HepG2 (cell line): ENCODE results near the gene BICRA. TPM values are rescaled to one million over a fixed set of nuclear protein-coding genes. Genes with fewer than 3 reads are reported as not detected.
"Not testable (repeated sequence)": the region's sequence is repeated elsewhere in the genome, so short reads cannot be mapped to it uniquely, and the experiment has no call there.

ENCODE experiments used
- ATAC-seq: fragments of 200-7000 bp; cut with Tn5 transposase; 3 replicates; pipeline ENCODE4 v1.9.1; 2020; ENCODE audit warnings: mild to moderate bottlenecking, moderate library complexity
- BruUV-seq: library from RNA; stranded (reverse); fragments of 400-500 nt; replicated peaks from 2 replicates; lab custom pipeline; 2021; lab: Mats Ljungman, UMichigan
- CTCF ChIA-PET: fragments of 300-600 bp; formaldehyde crosslinking; extraction: SDS; loops from one replicate; lab custom pipeline; 2021; ENCODE audit warnings: low total read pairs, inconsistent platforms, low intra/inter-chr PET ratio; lab: Yijun Ruan, JAX
- POLR2A ChIA-PET: fragments of 350-600 bp; sonication (Branson Sonifier 250); formaldehyde crosslinking; loops from one replicate; lab custom pipeline; 2020; ENCODE audit warnings: antibody characterized with exemption, inconsistent platforms; lab: Yijun Ruan, JAX
- DNase-seq: peaks from one replicate; pipeline ENCODE4 v3.0.0-alpha.2; 2015; ENCODE audit warnings: low spot score
- FAIRE-seq: peaks from 3 replicates; lab custom pipeline; 2011; peaks lifted over from hg19 to GRCh38; lab: Jason Lieb, UNC
- H2AFZ ChIP-seq: one replicate; pipeline ENCODE4 v1.6.1; 2011; ENCODE audit warnings: low read length, inconsistent platforms
- H3K27ac ChIP-seq: fragments of 300-600 bp; 3 replicates; pipeline ENCODE4 v1.8.0; 2011; ENCODE audit warnings: mixed run types, mild to moderate bottlenecking, mixed read lengths, low read length, inconsistent platforms; ENCODE audit not compliant: insufficient read depth; ENCODE audit errors: extremely low read length
- H3K27me3 ChIP-seq, 2 experiments: fragments of 200-600 bp in 1 of 2; 2 replicates in 1 of 2; 3 replicates in 1 of 2; pipeline versions ENCODE4 v1.6.0 to v1.8.0; 2011; ENCODE audit warnings: low read length in 2 of 2, mild to moderate bottlenecking in 2 of 2, moderate library complexity in 2 of 2, inconsistent platforms in 1 of 2; ENCODE audit not compliant: insufficient read depth in 2 of 2, control insufficient read depth in 1 of 2
- H3K36me3 ChIP-seq, 2 experiments: fragments of 200-600 bp in 1 of 2; replicated peaks in 1 of 2; 2 replicates in 1 of 2; 3 replicates in 1 of 2; pipeline versions ENCODE4 v1.5.1 to v1.8.0; 2011; ENCODE audit warnings: low read length in 2 of 2, inconsistent platforms in 1 of 2; ENCODE audit not compliant: insufficient read depth in 2 of 2, control insufficient read depth in 1 of 2
- H3K4me1 ChIP-seq: 2 replicates; pipeline ENCODE4 v1.5.1; 2012; ENCODE audit warnings: low read length, inconsistent platforms; ENCODE audit not compliant: insufficient read depth
- H3K4me2 ChIP-seq: 2 replicates; pipeline ENCODE4 v1.6.0; 2011; ENCODE audit warnings: low read depth, low read length, inconsistent platforms
- H3K4me3 ChIP-seq, 3 experiments: fragments of 200-600 bp in 1 of 3; sonication (generic), shearing (Covaris generic) in 1 of 3; replicated peaks in 1 of 3; 2 replicates each; pipeline ENCODE4 v1.5.1; 2011 to 2016; ENCODE audit warnings: low read length in 3 of 3, inconsistent platforms in 2 of 3, low read depth in 2 of 3, mild to moderate bottlenecking in 2 of 3, control low read depth in 1 of 3, mixed read lengths in 1 of 3; ENCODE audit not compliant: insufficient read depth in 1 of 3
- H3K79me2 ChIP-seq: one replicate; pipeline ENCODE4 v1.6.1; 2011; ENCODE audit warnings: low read length, inconsistent platforms; ENCODE audit not compliant: insufficient read depth
- H3K9ac ChIP-seq: 2 replicates; pipeline ENCODE4 v1.6.0; 2011; ENCODE audit warnings: mild to moderate bottlenecking, low read depth, low read length, inconsistent platforms; ENCODE audit not compliant: insufficient read depth
- H3K9me3 ChIP-seq: 2 replicates; pipeline ENCODE4 v1.5.1; 2012; ENCODE audit warnings: mild to moderate bottlenecking, low read length
- H4K20me1 ChIP-seq: 2 replicates; pipeline ENCODE4 v1.6.0; 2011; ENCODE audit warnings: inconsistent platforms, mild to moderate bottlenecking, low read length, moderate library complexity; ENCODE audit not compliant: insufficient read depth
- IKZF5 ChIP-seq: IDR thresholded peaks from 2 replicates; pipeline ENCODE4 v1.6.1; 2018; ENCODE audit warnings: missing genetic modification reagents, mild to moderate bottlenecking, missing compliant biosample characterization
- ZNF382 ChIP-seq: sonication (generic); formaldehyde crosslinking; IDR thresholded peaks from 2 replicates; pipeline ENCODE4 v1.5.0; 2020; ENCODE audit warnings: missing genetic modification reagents, mild to moderate bottlenecking, borderline replicate concordance
- ZNF605 ChIP-seq: sonication (generic); formaldehyde crosslinking; IDR thresholded peaks from 2 replicates; pipeline ENCODE4 v1.8.0; 2022; ENCODE audit warnings: mild to moderate bottlenecking, missing genetic modification reagents
- ZNF609 ChIP-seq: sonication (generic); formaldehyde crosslinking; IDR thresholded peaks from 2 replicates; pipeline ENCODE4 v1.4.0; 2020; ENCODE audit warnings: mild to moderate bottlenecking, missing genetic modification reagents, borderline replicate concordance
- WGBS: methylation state at CpG from one replicate; pipeline ENCODE4 v1.1.6; 2017; ENCODE audit warnings: low lambda C conversion rate; 5-methylcytosine and 5-hydroxymethylcytosine counted together
- in situ Hi-C: cut with HindIII; loops from 2 replicates; pipeline ENCODE4 v1.10.0; 2017; ENCODE audit warnings: low pct_unique_long_range_greater_than_20kb; ENCODE audit not compliant: extremely low pct_ligation_motif_present
- intact Hi-C: fragments of 100-400 bp; cut with micrococcal nuclease; formaldehyde crosslinking; loops from one replicate; pipeline ENCODE4 v1.10.0; 2022; ENCODE audit not compliant: unreplicated experiment
- polyA plus RNA-seq, 8 experiments: library from polyadenylated mRNA; depleted of rRNA in 3 of 8; stranded (reverse) in 7 of 8; unstranded in 1 of 8; fragments of >200 nt; fragmentation: Illumina TruSeq in 4 of 8; extraction: Trizol in 4 of 8; gene quantifications; 2 replicates each; pipeline versions ENCODE4 v1.2.1 to v1.2.3, GENCODE V29; 2011 to 2016; ENCODE audit warnings: low read depth in 4 of 8, missing spikeins in 1 of 8, mixed read lengths in 1 of 8; ENCODE audit not compliant: insufficient read depth in 1 of 8
- total RNA-seq, 5 experiments: library from RNA; depleted of rRNA; stranded (reverse); fragments of >200 nt; fragmentation: Illumina TruSeq; extraction: Trizol; gene quantifications; 2 replicates each; pipeline ENCODE4 v1.2.3, GENCODE V29; 2016; ENCODE audit warnings: low read depth in 1 of 5

The BICRA gene
- total and polyA plus RNA-seq, 2 of the 13 experiments (the other 11 are each of a cell fraction or from before 2014, with no cell fraction given), result 0.55 to 0.71 TPM

GRCh38 chr19:47713046-47714021, 104.4 kb downstream of the BICRA start, which contains the start of gene EHD2 (continued):
- 0 out of 2 replicates have a peak, but pooled peaks have one; percentile 27 for TF ChIP-seq IKZF5 (CRISPR knock-in tag)

- no peak overlapping the region for H3K4me2 ChIP-seq
- ATAC-seq, result no peak
- TF ChIP-seq ZNF609 (no peak), ZNF382 (peak; percentile 98), ZNF605 (CRISPR knock-in tag) (peak; percentile 66; the same call in 1 of the 2 replicates)
- TF ChIP-seq, all 625 proteins: peak for 2
- in situ Hi-C loops, result no loop called here
- Histone ChIP-seq H3K27ac (no peak overlapping the region), H3K9me3 (peaks cover 6% of the 10 kb centered on the region; the same call in 1 of the 2 replicates), H3K27me3 (peaks cover 0 to 13% of the 10 kb centered on the region in 2 experiments; a peak in 4 of 5 replicates), H4K20me1 (no peaks in the 10 kb centered on the region), H3K4me3 (no peak overlapping the region), H3K36me3 (no peaks in the 10 kb centered on the region), H2AFZ (no peak overlapping the region), H3K9ac (no peak overlapping the region), H3K79me2 (no peaks in the 10 kb centered on the region), H3K4me1 (peaks cover 38% of the 10 kb centered on the region)
- 68% methylated on average over 4 of the region's 4 CpGs for WGBS
- DNase-seq (no peak), FAIRE-seq (no peak)
- intact Hi-C loops, result no loop called here
- POLR2A ChIA-PET, result no interaction called here
- CTCF ChIA-PET, result interaction anchor here (2.8 kb wide), 1 partner anchor 29 kb away, joined by 25 read pairs; no protein-coding TSS in a partner anchor
- BruUV-seq, result no TSS peak
These were observed 105.4 kb downstream of the BICRA start for GRCh38 chr19:47714339-47714738.

- H3K79me2 ChIP-seq, BruUV-seq, DNase-seq, H2AFZ ChIP-seq, H3K4me2 ChIP-seq, H3K9ac ChIP-seq, ATAC-seq, H3K27ac ChIP-seq, POLR2A ChIA-PET, H3K9me3 ChIP-seq, intact Hi-C loops, in situ Hi-C loops, H3K36me3 ChIP-seq, FAIRE-seq, CTCF ChIA-PET, H4K20me1 ChIP-seq, H3K4me3 ChIP-seq: not testable (repeated sequence)
- Histone ChIP-seq H3K27me3 (peaks cover 0 to 13% of the 10 kb centered on the region in 2 experiments; a peak in 4 of 5 replicates), H3K4me1 (peaks cover 43% of the 10 kb centered on the region)
These were observed 105.9 kb downstream of the BICRA start for GRCh38 chr19:47714855-47715254.
